OCI-LY1 (cell line): ENCODE results near the gene PTGR1.
A peak's percentile ranks its signal among the peaks of the same experiment; 100 is the strongest.

Experiments
- H2AFZ ChIP-seq: fragments of 200-600 bp; sonication (generic), shearing (Covaris generic); 2 replicates; pipeline ENCODE4 v1.6.0; 2014; ENCODE audit warnings: antibody characterized with exemption, mild to moderate bottlenecking, low read length
- H3F3A ChIP-seq: fragments of 200-600 bp; sonication (generic), shearing (Covaris generic); 2 replicates; pipeline ENCODE4 v1.6.0; 2014; ENCODE audit warnings: mild to moderate bottlenecking, antibody characterized with exemption, low read length, moderate library complexity; ENCODE audit not compliant: insufficient read depth
- H3K27ac ChIP-seq: fragments of 200-600 bp; sonication (generic); 2 replicates; pipeline ENCODE4 v1.5.1; 2014; ENCODE audit warnings: low read length, mixed run types, mild to moderate bottlenecking, low read depth; ENCODE audit not compliant: poor library complexity, severe bottlenecking
- H3K27me3 ChIP-seq: fragments of 200-600 bp; sonication (generic); 2 replicates; pipeline ENCODE4 v1.6.0; 2014; ENCODE audit warnings: antibody characterized with exemption, mild to moderate bottlenecking, low read length, moderate library complexity; ENCODE audit not compliant: insufficient read depth
- H3K36me3 ChIP-seq: fragments of 200-600 bp; sonication (generic); 2 replicates; pipeline ENCODE4 v1.6.1; 2014; ENCODE audit warnings: mild to moderate bottlenecking, antibody characterized with exemption, low read length, moderate library complexity, mixed read lengths; ENCODE audit not compliant: insufficient read depth
- H3K4me1 ChIP-seq: fragments of 200-600 bp; sonication (generic); 2 replicates; pipeline ENCODE4 v1.5.1; 2014; ENCODE audit warnings: mild to moderate bottlenecking, low read length, moderate library complexity; ENCODE audit not compliant: insufficient read depth, severe bottlenecking
- H3K4me2 ChIP-seq: fragments of 200-600 bp; sonication (generic), shearing (Covaris generic); 2 replicates; pipeline ENCODE4 v1.6.1; 2014; ENCODE audit warnings: low read length
- H3K4me3 ChIP-seq: fragments of 200-600 bp; sonication (generic); 2 replicates; pipeline ENCODE4 v1.5.1; 2014; ENCODE audit warnings: low read length, low read depth, mild to moderate bottlenecking, mixed read lengths; ENCODE audit not compliant: poor library complexity, severe bottlenecking
- H3K79me2 ChIP-seq: fragments of 200-600 bp; shearing (Covaris generic); 2 replicates; pipeline ENCODE4 v1.6.1; 2016; ENCODE audit warnings: mixed run types, low read length, mixed read lengths; ENCODE audit not compliant: insufficient read depth
- H3K9ac ChIP-seq: fragments of 200-600 bp; sonication (generic), shearing (Covaris generic); 2 replicates; pipeline ENCODE4 v1.6.1; 2014; ENCODE audit warnings: mild to moderate bottlenecking, low read length, mixed read lengths
- H3K9me2 ChIP-seq: fragments of 200-600 bp; sonication (generic), shearing (Covaris generic); 2 replicates; pipeline ENCODE4 v1.6.1; 2014; ENCODE audit warnings: low read depth, mild to moderate bottlenecking, low read length, mixed read lengths
- H3K9me3 ChIP-seq: fragments of 200-600 bp; shearing (Covaris generic); 2 replicates; pipeline ENCODE4 v1.6.1; 2014; ENCODE audit warnings: low read length, mixed read lengths
- H4K20me1 ChIP-seq: fragments of 200-600 bp; sonication (generic), shearing (Covaris generic); 2 replicates; pipeline ENCODE4 v1.6.0; 2016; ENCODE audit warnings: mild to moderate bottlenecking, low read length; ENCODE audit not compliant: insufficient read depth
- CTCF ChIP-seq: fragments of 200-600 bp; sonication (generic), shearing (Covaris generic); IDR thresholded peaks from 2 replicates; pipeline ENCODE4 v1.5.1; 2017; ENCODE audit warnings: mild to moderate bottlenecking, antibody characterized with exemption, low read length, moderate library complexity, mixed read lengths
- EZH2 ChIP-seq: fragments of 200-600 bp; sonication (generic), shearing (Covaris generic); IDR thresholded peaks from 2 replicates; pipeline ENCODE4 v1.8.0; 2017; ENCODE audit warnings: borderline replicate concordance, mixed run types, mild to moderate bottlenecking, antibody characterized with exemption, low read length, moderate library complexity, mixed read lengths

Gene PTGR1

GRCh38 chr9:111637421-111637950, 38.0 kb upstream of the PTGR1 start:
- no peak overlapping the region for H2AFZ ChIP-seq
- no peaks in the 10 kb centered on the region for H3K36me3 ChIP-seq
- no peaks in the 10 kb centered on the region for H3F3A ChIP-seq
- TF ChIP-seq CTCF: no peak
- TF ChIP-seq EZH2: no peak
- H3K4me3 ChIP-seq: no peak overlapping the region
- peaks cover 16% of the 10 kb centered on the region for H3K4me1 ChIP-seq
- H3K27me3 ChIP-seq: no peaks in the 10 kb centered on the region
- no peak overlapping the region for H3K27ac ChIP-seq
- peaks cover 68% of the 10 kb centered on the region for H3K79me2 ChIP-seq
- H3K9ac ChIP-seq: no peak overlapping the region
- no peaks in the 10 kb centered on the region for H3K9me2 ChIP-seq
- H3K4me2 ChIP-seq: no peak overlapping the region
- H4K20me1 ChIP-seq: no peaks in the 10 kb centered on the region
- H3K9me3 ChIP-seq: no peaks in the 10 kb centered on the region

- H3K36me3 ChIP-seq: no peaks in the 10 kb centered on the region
- no peak overlapping the region for H3K9ac ChIP-seq
- H3K9me2 ChIP-seq: no peaks in the 10 kb centered on the region
- H3K4me2 ChIP-seq: no peak overlapping the region
- no peaks in the 10 kb centered on the region for H3K27me3 ChIP-seq
- no peak for TF ChIP-seq CTCF
- no peak for TF ChIP-seq EZH2
- H4K20me1 ChIP-seq: no peaks in the 10 kb centered on the region
- no peak overlapping the region for H3K4me3 ChIP-seq
- H2AFZ ChIP-seq: no peak overlapping the region
- H3K9me3 ChIP-seq: no peaks in the 10 kb centered on the region
- no peak overlapping the region for H3K27ac ChIP-seq
- H3F3A ChIP-seq: no peaks in the 10 kb centered on the region
- peaks cover 77% of the 10 kb centered on the region for H3K79me2 ChIP-seq
- H3K4me1 ChIP-seq: peaks cover 29% of the 10 kb centered on the region
Measured at GRCh38 chr9:111634860-111635259, 35.4 kb upstream of the PTGR1 start.

GRCh38 chr9:111633389-111633736, 33.9 kb upstream of the PTGR1 start:
- Histone ChIP-seq H3K9ac (no peak overlapping the region), H3K27ac (no peak overlapping the region), H3K9me3 (no peaks in the 10 kb centered on the region), H3K4me2 (peak overlapping the region; percentile 92; the same call in 1 of the 2 replicates), H3F3A (no peaks in the 10 kb centered on the region), H3K79me2 (peaks cover 64% of the 10 kb centered on the region), H3K4me1 (peaks cover 29% of the 10 kb centered on the region), H3K9me2 (no peaks in the 10 kb centered on the region), H3K4me3 (no peak overlapping the region), H4K20me1 (no peaks in the 10 kb centered on the region), H3K36me3 (no peaks in the 10 kb centered on the region), H2AFZ (no peak overlapping the region), H3K27me3 (no peaks in the 10 kb centered on the region)
- no peak for TF ChIP-seq CTCF
- no peak for TF ChIP-seq EZH2
